AG09309 (cell line): Measurements from ENCODE around the gene KRT77.

ENCODE experiments used
- DNase-seq: peaks from one replicate; pipeline ENCODE4 v3.0.0-alpha.2; 2010; ENCODE audit warnings: low read depth
- H3K4me3 ChIP-seq: 2 replicates; pipeline ENCODE4 v1.5.1; 2011; ENCODE audit warnings: mild to moderate bottlenecking, low read depth, low read length, moderate library complexity; ENCODE audit not compliant: control insufficient read depth
- CTCF ChIP-seq: IDR thresholded peaks from 2 replicates; pipeline ENCODE4 v1.5.1; 2011; ENCODE audit warnings: mild to moderate bottlenecking, low read depth, low read length, inconsistent platforms; ENCODE audit not compliant: insufficient read depth, control insufficient read depth; ENCODE audit errors: missing control alignments

Gene KRT77

GRCh38 chr12:52662918-52663229, 40.5 kb downstream of the KRT77 start:
- no peak for TF ChIP-seq CTCF
- H3K4me3 ChIP-seq: no peak overlapping the region
- no peak for DNase-seq

GRCh38 chr12:52662093-52662917, 41.0 kb downstream of the KRT77 start:
- TF ChIP-seq CTCF: no peak
- no peak for DNase-seq
- no peak overlapping the region for H3K4me3 ChIP-seq

- TF ChIP-seq CTCF: no peak
- DNase-seq: no peak
- no peak overlapping the region for H3K4me3 ChIP-seq
These were observed 41.7 kb downstream of the KRT77 start for GRCh38 chr12:52661668-52662067.

GRCh38 chr12:52660934-52661499, 42.3 kb downstream of the KRT77 start:
- TF ChIP-seq CTCF: no peak
- no peak overlapping the region for H3K4me3 ChIP-seq
- DNase-seq: no peak

GRCh38 chr12:52659951-52660350, 43.4 kb downstream of the KRT77 start:
- no peak overlapping the region for H3K4me3 ChIP-seq
- DNase-seq: no peak
- TF ChIP-seq CTCF: no peak

- no peak for DNase-seq
- TF ChIP-seq CTCF: no peak
- H3K4me3 ChIP-seq: no peak overlapping the region
These were observed 43.9 kb downstream of the KRT77 start for GRCh38 chr12:52659395-52659794.
